SJSA1 (cell line): ENCODE results near the gene PML. TPM values are rescaled to one million over a fixed set of nuclear protein-coding genes. Genes with fewer than 3 reads are reported as not detected.
A peak's percentile ranks its signal among the peaks of the same experiment; 100 is the strongest.
"Not testable (repeated sequence)": the region's sequence is repeated elsewhere in the genome, so short reads cannot be mapped to it uniquely, and the experiment has no call there.

Source experiments
- DNase-seq, 2 experiments: peaks; one replicate each; pipeline ENCODE4 v3.0.0-alpha.2; 2015 to 2020; ENCODE audit warnings: low spot score in 2 of 2, low read depth in 1 of 2
- H3K27ac ChIP-seq: fragments of 250-450 bp; sonication (Bioruptor Pico); 2 replicates; pipeline ENCODE4 v1.5.1; 2020; ENCODE audit warnings: mild to moderate bottlenecking, moderate library complexity
- H3K27me3 ChIP-seq: fragments of 250-450 bp; sonication (Bioruptor Pico); replicated peaks from 2 replicates; pipeline ENCODE4 v1.5.1; 2020; ENCODE audit warnings: mild to moderate bottlenecking, moderate library complexity
- H3K36me3 ChIP-seq: fragments of 250-450 bp; sonication (Bioruptor Pico); 2 replicates; pipeline ENCODE4 v1.5.1; 2020; ENCODE audit warnings: mild to moderate bottlenecking
- H3K4me1 ChIP-seq: fragments of 250-450 bp; sonication (Bioruptor Pico); replicated peaks from 2 replicates; pipeline ENCODE4 v1.6.1; 2021; ENCODE audit warnings: mild to moderate bottlenecking
- H3K4me3 ChIP-seq: fragments of 250-450 bp; sonication (Bioruptor Pico); 2 replicates; pipeline ENCODE4 v1.5.1; 2020; ENCODE audit warnings: mild to moderate bottlenecking
- H3K9me3 ChIP-seq: fragments of 250-450 bp; sonication (Bioruptor Pico); replicated peaks from 2 replicates; pipeline ENCODE4 v1.5.1; 2020; ENCODE audit warnings: mild to moderate bottlenecking
- total RNA-seq: library from RNA; depleted of rRNA; stranded (reverse); fragments of >200 nt; shearing (Covaris generic); gene quantifications from 2 replicates; pipeline ENCODE4 v1.2.3, GENCODE V29; 2014

The PML gene
- total RNA-seq, 1 experiment from 2014 or later = 27.1 TPM

DNA sequence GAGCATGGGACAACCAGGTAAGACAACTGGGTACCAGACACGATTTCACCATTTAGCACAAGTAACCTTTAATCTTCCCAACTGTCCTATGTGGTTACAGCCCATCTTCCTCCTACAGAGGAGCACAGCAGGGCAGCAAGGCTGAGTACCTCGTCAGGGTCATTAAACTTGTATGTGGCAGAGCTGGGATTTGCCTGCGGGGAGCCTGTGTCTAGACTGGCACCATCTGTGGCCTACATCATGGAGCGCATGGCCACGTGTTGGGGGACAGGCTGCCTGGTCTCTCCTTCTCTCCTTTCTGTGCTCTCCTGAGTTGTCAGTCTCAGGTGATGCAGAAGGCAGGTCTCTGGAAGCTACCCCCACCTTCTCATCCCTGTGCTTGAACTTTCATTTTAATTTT, 55.6 kb downstream of the PML start:
- Histone ChIP-seq H3K27me3 (no peaks in the 10 kb centered on the region), H3K36me3 (no peaks in the 10 kb centered on the region), H3K9me3 (0 out of 2 replicates have a peak, but pooled peaks cover 2% of the 10 kb centered on the region), H3K27ac (no peak overlapping the region), H3K4me3 (no peak overlapping the region), H3K4me1 (peaks cover 38% of the 10 kb centered on the region)
- no peak for DNase-seq

DNA sequence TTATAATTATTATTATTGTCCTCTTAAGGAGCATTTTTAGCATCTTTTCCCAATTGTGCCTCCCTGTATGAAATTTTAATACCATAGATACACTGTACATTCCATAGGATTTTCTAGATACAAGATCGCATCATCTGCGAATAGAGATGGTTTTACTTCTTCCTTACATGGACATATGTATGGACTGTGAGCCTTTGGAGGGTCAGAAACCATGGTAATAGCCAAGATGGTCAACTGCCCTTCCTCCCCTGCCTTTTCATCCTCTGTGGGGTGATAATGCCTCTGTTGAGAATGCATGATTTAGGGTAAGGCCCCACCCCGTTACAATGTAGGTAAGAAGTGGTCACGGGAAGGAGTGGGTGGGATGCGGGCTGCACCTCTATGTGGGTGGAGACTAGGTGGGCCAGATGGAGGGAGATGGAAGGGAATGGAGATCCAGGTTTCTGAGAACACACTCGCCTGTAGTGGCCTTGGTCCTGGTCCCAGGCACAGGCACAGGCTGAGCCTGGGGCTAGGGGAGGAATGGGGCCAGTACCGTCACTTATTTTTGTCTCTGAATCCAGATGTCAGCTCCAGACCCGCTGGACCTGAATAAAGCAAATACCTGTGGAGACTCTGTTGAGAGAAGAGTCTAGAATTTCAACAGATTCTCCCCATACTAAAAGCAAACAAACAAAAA, 56.2 kb downstream of the PML start:
- no peak overlapping the region for H3K4me3 ChIP-seq
- peaks cover 38% of the 10 kb centered on the region for H3K4me1 ChIP-seq
- peak overlapping the region; percentile 4 for H3K27ac ChIP-seq
- 0 out of 2 replicates have a peak, but pooled peaks cover 2% of the 10 kb centered on the region for H3K9me3 ChIP-seq
- no peak for DNase-seq
- H3K27me3 ChIP-seq = no peaks in the 10 kb centered on the region
- H3K36me3 ChIP-seq = no peaks in the 10 kb centered on the region

DNA sequence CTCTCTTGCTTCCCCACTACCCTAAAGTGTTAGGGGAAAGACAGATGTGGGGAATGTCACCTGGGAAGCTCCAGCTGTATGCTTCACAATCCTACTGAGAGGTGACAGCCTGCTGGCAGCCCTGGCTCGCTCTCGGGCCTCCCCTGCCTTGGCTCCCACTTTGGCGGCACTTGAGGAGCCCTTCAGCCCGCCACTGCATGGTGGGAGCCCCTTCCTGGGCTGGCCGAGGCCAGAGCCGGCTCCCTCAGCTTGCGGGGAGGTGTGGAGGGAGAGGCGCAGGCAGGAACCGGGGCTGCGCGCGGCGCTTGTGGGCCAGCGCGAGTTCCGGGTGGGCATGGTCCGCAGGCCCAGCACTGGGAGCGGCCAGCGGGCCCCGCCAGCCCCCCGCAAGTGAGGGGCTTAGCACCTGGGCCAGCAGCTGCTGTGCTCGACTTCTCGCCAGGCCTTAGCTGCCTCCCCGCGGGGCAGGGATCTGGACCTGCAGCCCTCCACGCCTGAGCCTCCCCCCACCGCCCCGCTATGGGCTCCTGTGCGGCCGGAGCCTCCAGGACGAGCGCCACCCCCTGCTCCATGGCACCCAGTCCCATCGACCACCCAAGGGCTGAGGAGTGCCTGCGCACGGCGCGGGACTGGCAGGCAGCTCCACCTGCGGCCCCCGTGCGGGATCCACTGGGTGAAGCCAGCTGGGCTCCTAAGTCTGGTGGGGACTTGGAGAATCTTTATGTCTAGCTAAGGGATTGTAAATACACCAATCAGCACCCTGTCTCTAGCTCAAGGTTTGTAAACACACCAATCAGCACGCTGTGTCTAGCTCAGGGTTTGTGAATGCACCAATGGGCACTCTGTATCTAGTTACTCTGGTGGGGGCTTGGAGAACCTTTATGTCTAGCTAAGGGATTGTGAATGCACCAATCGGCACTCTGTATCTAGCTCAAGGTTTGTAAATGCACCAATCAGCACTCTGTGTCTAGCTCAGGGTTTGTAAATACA, 58.0 kb downstream of the PML start:
- not testable (repeated sequence) for H3K9me3 ChIP-seq, H3K36me3 ChIP-seq, H3K27ac ChIP-seq

DNA sequence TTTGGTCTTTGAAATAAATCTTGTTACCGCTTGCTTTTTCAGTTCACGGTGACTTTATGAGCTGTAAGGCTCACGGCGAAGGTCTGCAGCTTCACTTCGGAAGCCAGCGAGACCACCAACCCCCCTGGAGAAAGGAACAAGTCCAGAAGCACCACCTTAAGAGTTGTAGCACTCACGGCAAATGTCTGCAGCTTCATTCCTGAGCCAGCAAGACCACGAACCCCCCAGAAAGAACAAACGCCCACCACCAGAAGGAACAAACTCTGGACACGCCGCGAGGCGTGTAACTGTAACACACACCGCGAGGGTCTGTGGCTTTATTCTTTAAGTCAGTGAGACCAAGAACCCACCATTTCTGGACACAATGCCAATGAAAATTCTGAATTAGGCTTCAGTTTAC, 59.0 kb downstream of the PML start:
- Histone ChIP-seq H3K4me3 (no peak overlapping the region), H3K36me3 (no peaks in the 10 kb centered on the region), H3K27me3 (no peaks in the 10 kb centered on the region), H3K9me3 (0 out of 2 replicates have a peak, but pooled peaks cover 2% of the 10 kb centered on the region), H3K4me1 (peaks cover 33% of the 10 kb centered on the region), H3K27ac (no peak overlapping the region)
- no peak for DNase-seq

More for the DNA sequence above, 58.0 kb downstream of the PML start:
- DNase-seq, H3K27me3 ChIP-seq, H3K4me3 ChIP-seq: not testable (repeated sequence)
- H3K4me1 ChIP-seq = peaks cover 38% of the 10 kb centered on the region

DNA sequence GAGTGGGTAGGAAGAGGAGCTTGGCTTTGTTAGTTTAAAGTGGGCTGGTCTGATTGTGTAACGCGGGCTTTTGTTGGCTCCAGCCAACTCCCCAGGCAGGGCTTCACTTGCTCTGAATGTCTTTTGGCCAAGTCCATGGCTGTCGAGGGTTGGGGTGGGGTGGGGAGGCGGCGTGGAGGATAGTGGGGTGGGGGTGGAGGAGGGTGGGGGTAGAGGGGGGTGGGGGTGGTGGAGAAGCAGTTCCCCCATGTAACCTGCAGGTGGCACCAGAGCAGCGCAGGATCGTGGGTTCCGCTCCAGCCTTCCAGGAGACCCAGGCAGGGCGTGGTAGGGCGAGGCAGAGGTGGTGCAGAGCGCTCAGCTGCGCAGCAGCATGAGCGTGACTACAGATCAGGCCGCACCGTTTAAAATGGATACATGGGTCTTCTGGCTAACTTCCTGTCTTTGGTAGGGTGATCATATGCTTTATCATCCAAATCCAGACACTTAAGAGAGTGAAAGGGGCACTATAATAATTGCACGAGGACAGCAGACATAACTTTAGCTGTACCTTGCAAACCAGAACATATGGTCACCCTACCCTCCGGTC, 59.5 kb downstream of the PML start:
- peak; percentile 39 to 81 for DNase-seq
- Histone ChIP-seq H3K4me1 (peaks cover 33% of the 10 kb centered on the region), H3K27ac (no peak overlapping the region), H3K4me3 (no peak overlapping the region), H3K36me3 (no peaks in the 10 kb centered on the region), H3K9me3 (0 out of 2 replicates have a peak, but pooled peaks cover 2% of the 10 kb centered on the region), H3K27me3 (no peaks in the 10 kb centered on the region)

DNA sequence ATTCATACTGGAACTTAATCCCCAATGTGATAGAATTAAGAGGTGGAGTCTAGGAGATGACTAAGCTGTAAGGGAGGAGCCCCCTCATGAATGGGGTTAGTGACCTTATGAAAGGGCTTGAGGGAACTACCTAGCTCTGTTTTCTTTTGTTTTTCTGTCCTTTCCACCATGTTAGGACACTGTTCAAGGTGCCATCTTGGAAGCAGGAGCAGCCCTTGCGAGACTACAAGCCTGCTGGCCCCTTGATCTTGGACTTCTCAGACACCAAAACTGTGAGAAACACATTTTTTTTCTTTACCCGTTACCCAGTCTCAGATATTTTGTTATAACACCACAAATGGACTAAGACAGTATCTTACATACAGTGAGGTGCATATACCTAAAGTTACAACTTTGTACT, 61.3 kb downstream of the PML start:
- H3K4me1 ChIP-seq = peaks cover 25% of the 10 kb centered on the region
- H3K27ac ChIP-seq = no peak overlapping the region
- H3K36me3 ChIP-seq = no peaks in the 10 kb centered on the region
- H3K27me3 ChIP-seq = no peaks in the 10 kb centered on the region
- 0 out of 2 replicates have a peak, but pooled peaks cover 2% of the 10 kb centered on the region for H3K9me3 ChIP-seq
- peak in 1 of 2 experiments; percentile 5 for DNase-seq
- no peak overlapping the region for H3K4me3 ChIP-seq

DNA sequence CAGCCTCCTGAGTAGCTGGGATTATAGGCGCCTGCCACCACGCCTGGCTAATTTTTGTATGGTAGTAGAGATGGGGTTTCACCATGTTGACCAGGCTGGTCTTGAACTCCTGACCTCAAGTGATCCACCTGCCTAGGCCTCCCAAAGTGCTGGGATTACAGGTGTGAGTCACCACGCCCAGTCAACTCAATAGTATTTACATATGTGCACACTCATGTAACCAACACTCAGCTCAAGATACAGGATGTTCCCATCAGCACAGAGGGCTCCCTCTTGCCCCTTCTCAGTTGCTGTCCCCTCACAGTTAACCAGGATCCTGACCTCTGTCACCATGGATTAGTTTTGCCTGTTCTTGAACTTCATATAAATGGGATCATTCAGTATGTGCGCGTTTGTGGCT, 61.8 kb downstream of the PML start:
- not testable (repeated sequence) for H3K27ac ChIP-seq, H3K27me3 ChIP-seq, H3K9me3 ChIP-seq, H3K36me3 ChIP-seq, H3K4me3 ChIP-seq
- DNase-seq = peak in 1 of 2 experiments; percentile 24
- peaks cover 20% of the 10 kb centered on the region for H3K4me1 ChIP-seq

DNA sequence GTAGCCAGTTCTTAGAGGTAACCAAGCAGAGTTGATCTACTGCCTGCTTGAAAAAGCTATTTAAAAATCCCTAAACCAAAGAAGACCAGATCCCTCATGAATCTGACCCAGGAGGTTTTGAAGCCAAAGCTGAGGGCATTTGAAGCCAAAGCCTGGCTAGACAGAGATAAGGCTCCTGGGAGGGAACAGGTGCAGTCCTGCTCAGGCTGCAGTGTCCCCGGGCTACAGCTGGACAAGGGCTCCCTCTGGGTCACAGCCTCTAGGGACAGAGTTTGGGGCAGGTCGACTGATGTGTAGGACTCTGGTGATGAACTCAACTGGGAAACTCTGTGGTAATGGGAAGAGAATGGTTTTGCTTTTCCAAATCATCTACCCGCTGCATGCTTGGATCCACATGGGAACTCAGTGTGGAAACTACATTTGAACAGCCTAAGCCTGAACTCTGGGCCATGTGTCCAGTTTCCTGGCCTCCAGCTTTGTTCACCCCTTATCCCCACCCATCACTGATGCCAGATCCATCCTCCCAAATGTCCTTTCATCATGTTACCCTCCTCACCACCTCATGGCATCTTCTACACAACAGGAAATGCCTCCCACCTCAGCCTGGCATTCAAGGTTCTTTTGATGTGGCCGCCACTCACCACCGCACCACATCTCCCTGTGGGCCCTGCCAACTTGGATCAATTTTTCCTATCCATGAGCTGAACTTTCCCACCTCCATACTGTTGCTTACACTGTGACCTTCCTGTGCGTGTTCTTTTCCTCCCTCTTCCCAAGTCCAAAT, 64.7 kb downstream of the PML start:
- H3K4me3 ChIP-seq, H3K27ac ChIP-seq, H3K4me1 ChIP-seq, H3K36me3 ChIP-seq, H3K9me3 ChIP-seq, H3K27me3 ChIP-seq: not testable (repeated sequence)
- peak in 1 of 2 experiments; percentile 16 for DNase-seq

DNA sequence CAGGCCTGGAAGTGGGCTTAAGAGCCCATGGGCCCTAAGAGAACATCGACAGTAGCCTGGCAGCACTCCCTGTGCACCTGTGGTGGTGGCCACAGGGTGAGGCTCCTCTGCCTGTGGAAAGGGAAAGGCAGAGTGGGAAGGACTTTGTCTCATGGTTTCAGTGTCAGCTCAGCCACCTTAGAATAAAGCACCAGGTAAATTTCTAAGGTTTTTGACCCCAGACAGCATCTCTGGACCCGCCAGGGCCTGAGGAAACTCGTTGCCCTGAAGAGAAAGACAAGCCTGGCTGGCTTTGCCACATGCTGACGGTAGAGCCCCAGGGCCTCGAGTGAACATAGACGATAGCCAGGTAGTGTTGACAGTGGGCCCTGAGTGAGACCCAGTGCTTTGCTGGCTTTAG, 65.7 kb downstream of the PML start:
- Histone ChIP-seq H3K4me1 (no peaks in the 10 kb centered on the region), H3K36me3 (no peaks in the 10 kb centered on the region), H3K4me3 (no peak overlapping the region), H3K27ac (no peak overlapping the region), H3K9me3 (no peaks in the 10 kb centered on the region), H3K27me3 (no peaks in the 10 kb centered on the region)
- peak in 1 of 2 experiments; percentile 26 for DNase-seq

DNA sequence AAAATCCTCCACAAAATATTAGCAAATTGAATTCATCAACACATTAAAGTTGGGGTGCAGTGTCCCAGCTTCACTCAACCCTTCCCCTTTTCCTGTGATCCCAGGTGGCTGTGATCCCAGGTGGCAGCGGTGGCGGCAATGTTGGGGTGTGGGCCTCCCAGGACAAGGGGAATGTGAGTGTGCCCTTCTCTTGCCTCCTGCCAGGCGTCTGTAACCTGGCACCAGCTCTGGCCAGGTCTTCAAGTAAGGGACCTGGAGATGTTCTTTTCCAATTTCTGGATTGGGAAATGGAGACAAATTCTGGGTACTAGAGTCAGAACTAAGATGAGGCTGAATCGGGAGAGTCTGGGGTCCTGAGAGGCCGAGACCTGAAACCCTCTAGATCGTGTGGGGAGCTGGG, 67.7 kb downstream of the PML start:
- Histone ChIP-seq H3K4me1 (no peaks in the 10 kb centered on the region), H3K27me3 (no peaks in the 10 kb centered on the region), H3K4me3 (no peak overlapping the region), H3K27ac (no peak overlapping the region), H3K36me3 (no peaks in the 10 kb centered on the region), H3K9me3 (no peaks in the 10 kb centered on the region)
- DNase-seq = peak in 1 of 2 experiments; percentile 24

DNA sequence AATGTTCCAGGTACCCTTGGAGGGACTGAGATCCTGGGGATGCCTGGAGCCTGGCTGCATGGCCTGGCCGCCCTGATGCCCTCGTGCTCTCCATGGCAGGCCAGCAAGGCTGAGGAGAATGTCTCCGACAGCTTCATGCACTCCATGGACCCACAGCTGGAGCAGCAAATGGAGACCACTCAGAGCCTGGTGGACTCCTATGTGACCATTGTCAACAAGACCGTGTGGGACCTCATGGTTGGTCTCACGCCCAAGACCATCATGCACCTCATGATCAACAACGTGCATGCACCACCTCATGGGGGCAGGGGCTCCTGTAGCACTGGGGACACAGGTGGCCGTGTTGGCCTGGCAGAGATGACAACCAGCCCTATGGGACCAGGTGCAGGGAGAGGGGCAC, 68.2 kb downstream of the PML start:
- Histone ChIP-seq H3K36me3 (no peaks in the 10 kb centered on the region), H3K9me3 (no peaks in the 10 kb centered on the region), H3K4me1 (no peaks in the 10 kb centered on the region), H3K27ac (no peak overlapping the region), H3K27me3 (no peaks in the 10 kb centered on the region), H3K4me3 (no peak overlapping the region)
- DNase-seq = peak in 1 of 2 experiments; percentile 25

DNA sequence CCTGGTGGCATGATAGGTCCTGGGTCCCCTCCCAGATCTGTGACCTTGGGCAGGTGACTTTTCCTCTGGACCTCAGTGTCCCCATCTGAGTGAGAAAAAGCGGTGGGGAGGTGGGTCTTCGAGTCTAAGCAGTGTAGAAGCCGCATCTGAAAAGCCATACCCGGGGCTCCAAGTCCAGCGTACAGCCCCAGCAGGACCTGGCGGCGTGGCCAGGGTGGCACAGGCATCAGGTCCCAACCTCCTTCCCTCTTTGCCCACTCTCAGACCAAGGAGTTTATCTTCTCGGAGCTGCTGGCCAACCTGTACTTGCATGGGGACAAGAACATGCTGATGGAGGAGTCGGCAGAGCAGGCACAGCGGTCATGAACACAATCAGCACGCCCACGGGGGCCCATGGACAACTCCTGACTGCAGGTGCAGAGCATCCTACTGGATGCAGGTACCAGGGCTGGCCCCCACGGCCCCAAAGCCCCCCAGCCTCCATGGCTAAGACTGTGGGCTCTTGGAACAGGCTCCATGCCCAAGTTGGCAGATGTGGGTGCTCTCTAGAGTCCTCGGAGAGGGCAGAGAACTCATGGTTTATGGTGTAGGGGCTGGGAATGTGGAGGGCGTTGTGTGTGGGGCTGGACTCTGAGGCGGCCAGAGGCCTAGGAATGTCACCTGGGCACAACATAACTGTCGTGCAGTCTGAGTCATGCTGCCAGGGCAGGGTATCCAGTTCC, 69.1 kb downstream of the PML start:
- not testable (repeated sequence) for H3K4me1 ChIP-seq, H3K36me3 ChIP-seq, H3K9me3 ChIP-seq, H3K27me3 ChIP-seq, H3K27ac ChIP-seq, H3K4me3 ChIP-seq
- peak in 1 of 2 experiments; percentile 7 for DNase-seq

DNA sequence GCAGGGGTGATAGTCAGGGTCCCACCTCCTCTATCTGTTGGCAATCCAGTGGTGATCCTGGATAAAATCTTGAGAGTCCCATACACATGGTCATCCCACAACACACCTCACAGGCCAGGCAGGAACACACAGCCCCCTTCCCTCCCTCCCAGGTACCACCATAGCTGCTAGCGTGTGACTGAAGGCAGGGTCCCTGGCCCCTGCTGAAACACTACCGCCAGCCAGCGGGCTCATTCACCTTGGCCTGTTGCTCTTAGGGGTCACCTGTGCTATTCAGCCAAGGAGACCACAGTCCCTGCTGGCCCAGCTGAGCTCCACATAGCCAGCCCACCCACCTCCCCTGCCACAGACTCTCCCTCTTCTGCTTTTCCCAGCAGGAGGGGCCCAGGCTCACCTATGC, 69.7 kb downstream of the PML start:
- not testable (repeated sequence) for H3K4me3 ChIP-seq, H3K27ac ChIP-seq, H3K9me3 ChIP-seq, H3K27me3 ChIP-seq, H3K4me1 ChIP-seq, H3K36me3 ChIP-seq
- peak in 1 of 2 experiments; percentile 11 for DNase-seq
